ENCODE data around the gene STAG3. TPM values are rescaled to one million over a fixed set of nuclear protein-coding genes. Genes with fewer than 3 reads are reported as not detected.
A peak's percentile ranks its signal among the peaks of the same experiment; 100 is the strongest.

STAG3 gene
- total RNA-seq, 1 experiment from 2014 or later = 3.1 TPM

GRCh38 chr7:100157334-100158228 lies 20.1 kb upstream of the STAG3 start:
- Histone ChIP-seq H3T11ph (ENCODE audit: low read length) (no peak overlapping the region), H2BK15ac (ENCODE audit: low read depth, low read length) (no peak overlapping the region), H2BK20ac (ENCODE audit: low read depth, low read length, poor library complexity, severe bottlenecking) (no peak overlapping the region), H2BK5ac (ENCODE audit: insufficient read length, low read length) (no peak overlapping the region), H3K56ac (ENCODE audit: insufficient read length, low read depth, low read length) (no peak overlapping the region), H2AFZ (ENCODE audit: low read length) (no peak overlapping the region), H3K27ac (ENCODE audit: insufficient read length, low read depth, low read length) (no peak overlapping the region), H3K9me3 (ENCODE audit: control insufficient read depth, low read depth, low read length) (no peaks in the 10 kb centered on the region), H4K5ac (ENCODE audit: insufficient read length, low read depth, low read length) (no peak overlapping the region), H4K8ac (replicated peaks; ENCODE audit: insufficient read length, low read depth, low read length) (no peak overlapping the region), H3K4me2 (ENCODE audit: insufficient read depth, insufficient read length, low read length) (peak overlapping the region; percentile 92), H3K79me1 (ENCODE audit: insufficient read depth, low read depth, low read length, poor library complexity, severe bottlenecking) (peaks cover 2% of the 10 kb centered on the region), H2AK5ac (ENCODE audit: insufficient read length, low read length) (no peak overlapping the region), H3K27me3 (ENCODE audit: insufficient read depth, low read length) (no peaks in the 10 kb centered on the region), H2BK12ac (ENCODE audit: insufficient read length, low read depth, low read length) (no peak overlapping the region), H3K18ac (ENCODE audit: insufficient read length, low read depth, low read length) (no peak overlapping the region), H3K9ac (ENCODE audit: extremely low read depth, insufficient read length, low read length) (peak overlapping the region; percentile 68), H3K14ac (ENCODE audit: insufficient read depth, low read length) (peak overlapping the region; percentile 46; the same call in 1 of the 2 replicates), H3K4ac (ENCODE audit: low read depth, low read length) (no peak overlapping the region), H3K79me2 (ENCODE audit: insufficient read depth, low read length) (no peaks in the 10 kb centered on the region), H3K23ac (ENCODE audit: insufficient read length, low read depth, low read length) (no peak overlapping the region), H3K4me1 (ENCODE audit: insufficient read depth, low read length) (no peaks in the 10 kb centered on the region; the same call in 1 of the 2 replicates), H2BK120ac (ENCODE audit: low read depth, low read length, poor library complexity, severe bottlenecking) (no peak overlapping the region), H4K91ac (ENCODE audit: insufficient read length, low read depth, low read length) (no peak overlapping the region), H3K23me2 (ENCODE audit: insufficient read length, low read depth, low read length, poor library complexity, severe bottlenecking) (peaks cover 10% of the 10 kb centered on the region), H4K20me1 (ENCODE audit: control insufficient read depth, insufficient read depth, insufficient read length) (no peaks in the 10 kb centered on the region)
- Mint-ChIP-seq H3K27me3 (ENCODE audit: low read depth) (no peaks in the 10 kb centered on the region; the same call in 1 of the 2 replicates), H3K27ac (peak overlapping the region in 2 of 3 experiments; percentile 7 to 92; a peak in 2 of 7 replicates), H3K9me3 (no peaks in the 10 kb centered on the region), H3K4me3 (peak overlapping the region; percentile 75 to 82), H3K4me1 (peaks cover 12 to 28% of the 10 kb centered on the region in 2 experiments), H3K36me3 (ENCODE audit: insufficient read depth in 1 of 3, low read depth in 3 of 3) (peaks cover 17 to 45% (median 42%) of the 10 kb centered on the region in 3 experiments; a peak in 6 of 7 replicates)
- peak; percentile 62 for DNase-seq
- TF ChIP-seq, protein P1, sequence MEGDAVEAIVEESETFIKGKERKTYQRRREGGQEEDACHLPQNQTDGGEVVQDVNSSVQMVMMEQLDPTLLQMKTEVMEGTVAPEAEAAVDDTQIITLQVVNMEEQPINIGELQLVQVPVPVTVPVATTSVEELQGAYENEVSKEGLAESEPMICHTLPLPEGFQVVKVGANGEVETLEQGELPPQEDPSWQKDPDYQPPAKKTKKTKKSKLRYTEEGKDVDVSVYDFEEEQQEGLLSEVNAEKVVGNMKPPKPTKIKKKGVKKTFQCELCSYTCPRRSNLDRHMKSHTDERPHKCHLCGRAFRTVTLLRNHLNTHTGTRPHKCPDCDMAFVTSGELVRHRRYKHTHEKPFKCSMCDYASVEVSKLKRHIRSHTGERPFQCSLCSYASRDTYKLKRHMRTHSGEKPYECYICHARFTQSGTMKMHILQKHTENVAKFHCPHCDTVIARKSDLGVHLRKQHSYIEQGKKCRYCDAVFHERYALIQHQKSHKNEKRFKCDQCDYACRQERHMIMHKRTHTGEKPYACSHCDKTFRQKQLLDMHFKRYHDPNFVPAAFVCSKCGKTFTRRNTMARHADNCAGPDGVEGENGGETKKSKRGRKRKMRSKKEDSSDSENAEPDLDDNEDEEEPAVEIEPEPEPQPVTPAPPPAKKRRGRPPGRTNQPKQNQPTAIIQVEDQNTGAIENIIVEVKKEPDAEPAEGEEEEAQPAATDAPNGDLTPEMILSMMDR (conservative IDR thresholded peaks at IDR 0.05) = no peak
- WGBS (ENCODE audit: extremely low coverage, insufficient read length, low lambda C conversion rate) = no CpG with 5 or more reads among the region's 32 CpGs

Measured in H9 (cell line).